Measurements from ENCODE around the gene WWOX.

GRCh38 chr16:78094166-78094565 is 5.3 kb upstream of the WWOX start:
- TF ChIP-seq CTCF (IDR thresholded peaks at IDR 0.05; ENCODE audit: insufficient read depth, low read depth, low read length) (no peak), EZH2 (IDR thresholded peaks at IDR 0.05; ENCODE audit: insufficient read depth, low read length) (no peak)
